Liver (tissue), 9 donors: ENCODE data around the gene ST6GALNAC4. TPM values are rescaled to one million over a fixed set of nuclear protein-coding genes. Genes with fewer than 3 reads are reported as not detected.

Source experiments
- DNase-seq: peaks from one replicate; pipeline ENCODE4 v3.0.0-alpha.2; 2017; ENCODE audit warnings: low spot score
- H3K27ac ChIP-seq, 2 donors: one replicate each; pipeline ENCODE4 v1.7.0; 2013; ENCODE audit warnings: inconsistent platforms in 2 of 2, low read length in 2 of 2, control low read depth in 1 of 2, low read depth in 1 of 2, mild to moderate bottlenecking in 1 of 2
- H3K27me3 ChIP-seq, 4 donors: one replicate each; pipeline versions ENCODE4 v1.6.1 to v1.7.0; 2013; ENCODE audit warnings: low read length in 3 of 4, inconsistent platforms in 1 of 4, mild to moderate bottlenecking in 1 of 4, moderate library complexity in 1 of 4; ENCODE audit not compliant: control insufficient read depth in 4 of 4, insufficient read depth in 4 of 4
- H3K36me3 ChIP-seq, 4 donors: one replicate each; pipeline versions ENCODE4 v1.6.1 to v1.7.0; 2013; ENCODE audit warnings: low read length in 3 of 4, mild to moderate bottlenecking in 3 of 4, low read depth in 1 of 4, moderate library complexity in 1 of 4; ENCODE audit not compliant: control insufficient read depth in 4 of 4, insufficient read depth in 3 of 4
- H3K4me1 ChIP-seq, 4 donors: one replicate each; pipeline versions ENCODE4 v1.6.1 to v1.7.0; 2013; ENCODE audit warnings: low read length in 3 of 4, mild to moderate bottlenecking in 3 of 4, moderate library complexity in 1 of 4; ENCODE audit not compliant: control insufficient read depth in 4 of 4, insufficient read depth in 4 of 4
- H3K4me3 ChIP-seq, 3 donors: one replicate each; pipeline versions ENCODE4 v1.6.1 to v1.7.0; 2013; ENCODE audit warnings: low read length in 3 of 3, control low read depth in 1 of 3, low read depth in 1 of 3, mild to moderate bottlenecking in 1 of 3
- H3K9ac ChIP-seq, 2 donors: one replicate each; pipeline ENCODE4 v1.7.0; 2013; ENCODE audit warnings: low read length in 2 of 2, mild to moderate bottlenecking in 2 of 2, moderate library complexity in 2 of 2, control low read depth in 1 of 2, low read depth in 1 of 2
- H3K9me3 ChIP-seq, 4 donors: one replicate each; pipeline versions ENCODE4 v1.6.1 to v1.7.0; 2013; ENCODE audit warnings: low read length in 3 of 4; ENCODE audit not compliant: control insufficient read depth in 4 of 4
- ATF3 ChIP-seq: IDR thresholded peaks from 2 replicates; pipeline ENCODE4 v1.6.1; 2016; ENCODE audit warnings: antibody characterized with exemption
- GABPA ChIP-seq, 2 donors: IDR thresholded peaks in 1 of 2; conservative IDR thresholded peaks in 1 of 2; 2 replicates each; pipeline ENCODE4 v1.6.1; 2016; ENCODE audit warnings: antibody characterized with exemption in 2 of 2, mild to moderate bottlenecking in 1 of 2, moderate library complexity in 1 of 2
- HNF4A ChIP-seq, 2 donors: conservative IDR thresholded peaks; 2 replicates each; pipeline ENCODE4 v1.6.1; 2016; ENCODE audit warnings: antibody characterized with exemption in 2 of 2, mild to moderate bottlenecking in 2 of 2
- HNF4G ChIP-seq: IDR thresholded peaks from 2 replicates; pipeline ENCODE4 v1.6.1; 2016; ENCODE audit warnings: antibody characterized with exemption
- REST ChIP-seq: IDR thresholded peaks from 2 replicates; pipeline ENCODE4 v1.6.1; 2016; ENCODE audit warnings: antibody characterized with exemption, mild to moderate bottlenecking
- RXRA ChIP-seq, 2 donors: IDR thresholded peaks; 2 replicates each; pipeline ENCODE4 v1.6.1; 2017 to 2018; ENCODE audit warnings: antibody characterized with exemption in 2 of 2, mild to moderate bottlenecking in 1 of 2
- SP1 ChIP-seq: IDR thresholded peaks from 2 replicates; pipeline ENCODE4 v1.6.1; 2018; ENCODE audit warnings: antibody characterized with exemption, mild to moderate bottlenecking
- YY1 ChIP-seq: IDR thresholded peaks from 2 replicates; pipeline ENCODE4 v1.6.1; 2016; ENCODE audit warnings: antibody characterized with exemption, mild to moderate bottlenecking
- ZBTB33 ChIP-seq: IDR thresholded peaks from 2 replicates; pipeline ENCODE4 v1.6.1; 2016; ENCODE audit warnings: antibody characterized with exemption
- WGBS: extraction: QIAGEN DNeasy Blood & Tissue Kit; methylation state at CpG from one replicate; pipeline ENCODE4 v1.1.7; 2013; 5-methylcytosine and 5-hydroxymethylcytosine counted together
- polyA plus RNA-seq, 2 donors: library from polyadenylated mRNA; stranded (reverse) in 1 of 2; unstranded in 1 of 2; fragments of 200-250 nt in 1 of 2; fragments of >200 nt in 1 of 2; fragmentation: Nextera tagmentation in 1 of 2; extraction: Ambion mirVana in 1 of 2; gene quantifications; one replicate each; pipeline versions ENCODE4 v1.2.1 to v1.2.3, GENCODE V29; 2013 to 2015
- total RNA-seq, 2 donors: library from RNA; depleted of rRNA; stranded (reverse); fragments of >200 nt; gene quantifications; one replicate each; pipeline ENCODE4 v1.2.3, GENCODE V29; 2014
- donor health status: healthy.
- donor health status: healthy.
- donor health status: healthy.
- donor health status: healthy.
- donor health status: healthy.

The ST6GALNAC4 gene
- total and polyA plus RNA-seq, 4 donors, result 2.5 to 83.7 (median 7.5) TPM

- H3K9me3 ChIP-seq, result no peaks in the 10 kb centered on the region
- no peak overlapping the region for H3K4me3 ChIP-seq
- H3K4me1 ChIP-seq, result peaks cover 2 to 18% (median 8%) of the 10 kb centered on the region in 4 donors
- no peak overlapping the region for H3K27ac ChIP-seq
- 22% methylated on average over 18 of the region's 18 CpGs for WGBS
- no peak for TF ChIP-seq ZBTB33
- TF ChIP-seq HNF4G, result no peak
- no peak for TF ChIP-seq GABPA (IDR thresholded peaks at IDR 0.05 in 1 of 2, conservative IDR thresholded peaks at IDR 0.05 in 1 of 2)
- TF ChIP-seq YY1, result no peak
- no peak for TF ChIP-seq ATF3
- no peak for TF ChIP-seq RXRA (IDR thresholded peaks at IDR 0.05)
- no peak for TF ChIP-seq REST
- DNase-seq, result no peak
- H3K36me3 ChIP-seq, result no peaks in the 10 kb centered on the region
- no peak overlapping the region for H3K9ac ChIP-seq
- H3K27me3 ChIP-seq, result peaks cover 0 to 7% (median 0%) of the 10 kb centered on the region in 4 donors
Observed at GRCh38 chr9:127931092-127931881, 14.4 kb upstream of the ST6GALNAC4 start.

- Histone ChIP-seq H3K36me3 (no peaks in the 10 kb centered on the region), H3K9me3 (no peaks in the 10 kb centered on the region), H3K27ac (no peak within 1 kb of the TSS), H3K4me1 (peaks cover 0 to 17% (median 6%) of the 10 kb centered on the region in 4 donors), H3K4me3 (peak within 1 kb of the TSS in 1 of 3 donors; percentile 41), H3K27me3 (peaks cover 0 to 7% (median 0%) of the 10 kb centered on the region in 4 donors), H3K9ac (no peak within 1 kb of the TSS)
- TF ChIP-seq SP1 (peak; percentile 15), HNF4A (conservative IDR thresholded peaks at IDR 0.05) (no peak), ATF3 (no peak)
- DNase-seq, result peak; percentile 86
- WGBS, result 4% methylated on average over 70 of the region's 70 CpGs
Observed at GRCh38 chr9:127930231-127931091, 13.6 kb upstream of the ST6GALNAC4 start, which contains the start of gene PIP5KL1. Gene PIP5KL1, minus strand, starts transcription at chr9:127930777. Its CDS starts 25 bp downstream, at chr9:127930752.
